ENCODE data around the gene NDUFAF8. TPM values are rescaled to one million over a fixed set of nuclear protein-coding genes. Genes with fewer than 3 reads are reported as not detected.
A peak's percentile ranks its signal among the peaks of the same experiment; 100 is the strongest.

Gene NDUFAF8
- total RNA-seq, 2 donors from 2014 or later: 30.6 to 37.0 TPM

DNA sequence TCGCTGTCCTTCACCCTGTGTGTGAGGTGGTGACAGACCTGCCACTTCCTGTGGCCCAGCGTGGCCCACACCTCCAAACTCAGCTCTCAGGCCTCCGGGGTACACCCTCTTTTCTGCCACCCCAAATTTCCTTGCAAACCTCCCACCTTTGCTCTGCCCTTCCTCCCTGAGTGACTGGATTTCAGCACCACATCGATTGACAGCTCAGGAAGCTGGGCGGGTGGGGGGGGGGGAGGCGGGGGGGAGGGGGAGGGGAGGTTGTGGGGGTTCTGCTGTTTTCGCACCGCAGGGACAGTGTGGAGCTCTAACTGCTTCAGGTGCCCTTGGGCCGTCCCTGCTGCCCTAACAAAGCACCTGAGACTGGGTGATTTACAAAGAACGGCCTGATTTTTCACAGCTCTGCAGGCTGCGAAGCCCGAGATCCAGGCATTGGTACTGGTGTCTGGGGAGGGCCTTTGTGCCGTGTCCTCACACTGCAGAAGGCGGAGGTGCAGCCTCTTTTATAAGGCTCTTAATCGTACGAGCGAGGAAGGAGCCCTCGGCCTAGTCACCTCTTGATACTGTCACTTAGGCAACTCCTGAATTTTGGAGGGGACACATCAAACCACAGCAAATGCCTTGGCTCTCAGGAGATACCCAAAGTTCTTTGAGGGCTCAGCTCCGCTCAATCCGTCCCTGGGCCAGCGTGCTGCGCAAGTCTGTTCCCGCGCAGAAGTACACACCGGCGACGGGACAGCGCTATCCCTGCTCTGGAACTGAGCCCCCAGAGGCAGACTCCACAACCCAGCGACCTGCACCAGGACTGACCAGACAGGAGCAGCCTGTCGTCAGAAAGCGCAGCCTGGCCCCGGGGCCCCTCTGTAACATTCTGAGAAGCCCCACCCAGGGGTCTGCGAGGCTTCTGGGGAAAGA is 3.6 kb downstream of the NDUFAF8 start:
- no peak for ATAC-seq
- Mint-ChIP-seq H3K36me3 (ENCODE audit: low read depth) (no peaks in the 10 kb centered on the region), H3K4me1 (peaks cover 22% of the 10 kb centered on the region), H3K27me3 (no peaks in the 10 kb centered on the region), H3K4me3 (peak overlapping the region; percentile 73), H3K27ac (no peak overlapping the region)
- no peaks in the 10 kb centered on the region for H3K9me3 ChIP-seq (ENCODE audit: control insufficient read depth, low read length, poor library complexity, severe bottlenecking)
- no peak for DNase-seq

DNA sequence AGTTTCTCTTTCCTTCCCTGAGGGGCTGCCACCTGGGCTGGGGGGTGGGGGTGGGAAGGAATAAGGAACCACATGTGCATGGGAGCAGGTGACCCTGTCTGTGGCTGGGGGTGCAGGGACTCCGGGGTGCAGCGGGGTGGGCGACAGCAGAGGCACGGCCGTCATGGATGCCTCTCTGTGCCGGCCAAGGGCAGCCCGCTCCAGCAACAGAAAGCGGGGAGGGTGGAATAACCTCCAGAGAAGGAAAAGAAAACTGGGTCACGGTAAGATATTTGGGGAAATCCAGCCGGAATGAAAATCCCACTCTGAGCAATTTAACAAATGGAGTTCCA is 4.2 kb downstream of the NDUFAF8 start:
- Mint-ChIP-seq H3K36me3 (ENCODE audit: low read depth) (no peaks in the 10 kb centered on the region), H3K27me3 (no peaks in the 10 kb centered on the region), H3K27ac (no peak overlapping the region), H3K4me1 (peaks cover 19% of the 10 kb centered on the region), H3K4me3 (no peak overlapping the region)
- no peak for ATAC-seq
- no peak for DNase-seq
- H3K9me3 ChIP-seq (ENCODE audit: control insufficient read depth, low read length, poor library complexity, severe bottlenecking): no peaks in the 10 kb centered on the region

DNA sequence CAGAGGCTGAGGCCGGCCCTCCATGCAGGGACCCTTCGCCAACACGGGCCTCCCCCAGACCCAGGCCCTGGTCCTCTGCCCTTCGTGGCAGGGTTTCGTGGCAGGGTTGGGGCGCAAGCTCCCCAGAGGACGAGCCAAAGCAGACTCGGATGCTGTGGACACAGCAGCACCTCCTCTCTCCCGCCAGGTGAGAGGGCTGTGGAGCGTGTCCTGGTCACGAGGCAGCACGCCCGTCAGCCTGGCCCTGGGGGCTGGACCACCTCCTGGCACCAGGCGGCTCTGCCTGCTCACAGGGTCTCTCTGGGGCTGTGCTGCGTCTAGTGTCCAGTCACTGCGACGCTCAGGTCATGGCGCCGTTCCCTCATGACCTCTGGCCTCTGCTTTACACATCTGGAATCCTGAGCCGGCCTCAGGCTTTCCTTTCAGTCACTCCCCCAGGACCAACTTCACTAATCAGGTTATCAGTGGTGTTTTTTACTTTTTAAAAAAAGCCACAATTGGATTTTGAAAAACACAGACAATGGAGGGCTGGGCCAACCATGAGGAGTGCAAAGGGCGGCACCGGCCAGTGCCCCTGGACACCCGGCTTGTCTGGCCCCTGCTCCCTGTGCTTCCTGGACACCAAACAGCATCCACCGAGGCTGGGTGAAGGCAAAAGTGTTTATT is 5.4 kb downstream of the NDUFAF8 start:
- ATAC-seq (no peak), DNase-seq (no peak)
- Mint-ChIP-seq H3K4me3 (no peak overlapping the region), H3K27ac (peak overlapping the region; percentile 16), H3K36me3 (ENCODE audit: low read depth) (no peaks in the 10 kb centered on the region), H3K4me1 (peaks cover 19% of the 10 kb centered on the region), H3K27me3 (no peaks in the 10 kb centered on the region)
- H3K9me3 ChIP-seq (ENCODE audit: control insufficient read depth, low read length, poor library complexity, severe bottlenecking): no peaks in the 10 kb centered on the region

DNA sequence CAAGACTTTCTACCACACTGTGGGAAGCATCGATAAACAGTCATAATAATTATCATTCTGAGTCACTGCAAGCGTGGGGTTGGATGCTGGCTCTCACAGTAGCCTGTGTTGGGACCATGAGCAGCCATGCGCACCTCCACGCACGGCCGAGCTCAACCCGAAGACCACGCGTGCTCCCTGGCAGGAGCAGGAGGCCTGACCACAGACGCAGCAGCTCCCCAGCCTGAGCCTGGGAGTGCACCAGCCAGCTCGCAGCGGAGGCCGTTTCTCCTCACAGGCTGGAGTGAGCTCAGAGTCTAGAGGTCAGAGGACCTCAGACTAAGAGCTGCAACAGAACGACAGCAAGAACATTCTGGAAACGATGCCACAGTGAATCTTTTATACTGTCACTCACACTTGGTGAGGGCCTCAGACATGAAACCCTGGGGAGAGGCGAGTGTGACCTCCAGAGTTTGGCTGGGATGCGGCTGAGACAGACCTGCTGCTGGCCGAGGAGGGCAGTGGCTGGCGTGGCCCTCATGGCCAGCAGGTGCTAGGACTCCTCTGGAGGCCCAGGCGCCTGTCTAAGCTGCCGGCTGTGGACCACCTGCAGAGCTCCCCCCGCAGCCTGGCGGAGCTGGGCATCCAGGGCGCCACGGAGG is 6.0 kb downstream of the NDUFAF8 start:
- H3K4me1 Mint-ChIP-seq: peaks cover 16% of the 10 kb centered on the region
- H3K27ac Mint-ChIP-seq: peak overlapping the region; percentile 16
- no peaks in the 10 kb centered on the region for H3K27me3 Mint-ChIP-seq
- no peaks in the 10 kb centered on the region for H3K9me3 ChIP-seq (ENCODE audit: control insufficient read depth, low read length, poor library complexity, severe bottlenecking)
- ATAC-seq: no peak
- DNase-seq: no peak
- H3K4me3 Mint-ChIP-seq: no peak overlapping the region
- no peaks in the 10 kb centered on the region for H3K36me3 Mint-ChIP-seq (ENCODE audit: low read depth)

DNA sequence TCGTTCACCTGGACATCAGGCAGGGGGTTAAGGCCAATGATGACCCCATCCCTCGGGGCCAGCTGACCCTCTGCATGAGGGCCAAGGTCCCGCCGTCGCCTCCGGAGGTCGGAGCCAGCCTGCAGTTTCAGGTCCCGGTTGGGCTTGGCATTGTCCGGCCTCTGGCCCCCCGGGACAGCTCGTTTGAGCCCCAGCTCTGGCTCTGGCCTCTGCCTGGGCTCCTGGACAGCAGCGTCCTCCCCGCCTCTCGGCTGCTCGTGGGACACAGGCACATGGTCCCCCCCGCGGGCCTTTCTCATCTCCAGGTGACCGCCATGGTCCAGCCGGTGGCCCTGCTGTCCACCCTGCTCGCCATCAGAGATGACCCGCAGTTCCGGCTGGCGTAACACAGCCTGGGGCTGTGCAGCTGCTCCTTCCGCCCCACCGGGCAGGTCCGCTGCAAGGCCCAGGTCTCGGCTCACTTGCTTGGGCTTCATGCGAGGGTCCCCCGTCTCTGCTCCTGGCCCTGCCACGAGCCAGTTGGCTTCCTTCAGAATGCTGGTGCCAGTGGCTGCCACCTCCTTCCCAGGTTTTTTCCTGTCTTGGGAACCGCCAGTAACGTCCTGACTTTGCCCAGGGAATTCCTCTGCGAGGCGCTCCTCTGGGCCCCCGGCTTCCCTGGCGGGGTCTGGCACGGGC is 6.7 kb downstream of the NDUFAF8 start:
- Mint-ChIP-seq H3K4me3 (no peak overlapping the region), H3K4me1 (peaks cover 14% of the 10 kb centered on the region), H3K27ac (no peak overlapping the region), H3K27me3 (no peaks in the 10 kb centered on the region), H3K36me3 (ENCODE audit: low read depth) (no peaks in the 10 kb centered on the region)
- no peaks in the 10 kb centered on the region for H3K9me3 ChIP-seq (ENCODE audit: control insufficient read depth, low read length, poor library complexity, severe bottlenecking)
- DNase-seq (no peak), ATAC-seq (no peak)

DNA sequence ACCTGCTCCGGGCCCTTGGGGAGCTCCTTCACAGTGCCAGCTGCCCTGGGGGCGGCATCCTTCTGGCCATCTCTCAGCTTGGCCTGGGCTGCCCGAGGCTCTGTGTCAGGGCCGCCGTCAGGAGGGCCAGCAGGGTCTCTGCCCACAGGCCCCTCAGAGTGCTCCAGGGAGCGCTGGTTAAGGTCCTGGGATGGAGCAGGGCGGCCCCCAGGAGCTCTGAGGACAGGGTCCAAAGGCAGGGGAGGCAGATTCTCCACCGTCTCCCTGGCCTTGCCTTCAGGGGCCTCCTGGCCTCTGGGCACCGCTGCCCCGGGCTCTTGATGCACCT is 7.2 kb downstream of the NDUFAF8 start:
- Mint-ChIP-seq H3K4me3 (no peak overlapping the region), H3K27me3 (no peaks in the 10 kb centered on the region)
- no peak for DNase-seq

DNA sequence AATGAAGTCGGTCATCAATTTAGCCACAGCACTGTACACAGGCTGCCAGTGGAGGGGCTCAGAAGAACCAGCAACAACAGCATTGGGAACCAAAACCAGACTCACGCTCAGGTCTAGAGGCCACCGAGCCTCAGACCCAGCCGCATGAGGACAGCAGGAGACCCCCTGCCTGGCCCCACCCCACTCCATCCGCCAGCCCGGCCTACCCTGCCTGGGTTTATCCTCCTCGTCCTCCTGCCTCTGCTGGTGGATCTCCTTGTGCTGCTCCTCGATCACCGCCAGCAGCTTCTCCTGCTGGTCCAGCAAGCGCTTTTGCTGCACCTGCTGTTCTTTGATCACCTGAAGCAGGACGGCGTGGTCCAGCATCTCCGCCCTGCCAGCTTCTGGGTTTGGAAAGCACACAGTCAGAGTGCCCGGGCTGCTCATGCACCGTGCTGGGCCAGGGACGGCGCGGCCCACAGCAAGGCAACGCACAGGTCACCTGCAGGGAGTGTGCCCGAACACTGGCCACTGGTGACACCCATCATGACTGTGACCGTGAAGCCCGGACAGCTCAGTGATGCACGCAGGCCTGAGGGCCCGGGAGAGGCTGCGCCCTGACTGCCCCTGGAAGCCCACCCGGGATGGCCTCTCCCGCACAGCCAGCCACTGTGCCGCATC is 7.7 kb downstream of the NDUFAF8 start:
- no peak for DNase-seq
- ATAC-seq: no peak
- H3K4me3 Mint-ChIP-seq: peak overlapping the region; percentile 57
- peak overlapping the region; percentile 24 for H3K27ac Mint-ChIP-seq
- H3K4me1 Mint-ChIP-seq: peaks cover 9% of the 10 kb centered on the region
- H3K27me3 Mint-ChIP-seq: no peaks in the 10 kb centered on the region
- H3K9me3 ChIP-seq (ENCODE audit: control insufficient read depth, low read length, poor library complexity, severe bottlenecking): no peaks in the 10 kb centered on the region
- no peaks in the 10 kb centered on the region for H3K36me3 Mint-ChIP-seq (ENCODE audit: low read depth)

More for the DNA sequence above, 7.2 kb downstream of the NDUFAF8 start:
- no peak for ATAC-seq
- Mint-ChIP-seq H3K27ac (no peak overlapping the region), H3K4me1 (peaks cover 13% of the 10 kb centered on the region), H3K36me3 (ENCODE audit: low read depth) (no peaks in the 10 kb centered on the region)
- H3K9me3 ChIP-seq (ENCODE audit: control insufficient read depth, low read length, poor library complexity, severe bottlenecking): no peaks in the 10 kb centered on the region

DNA sequence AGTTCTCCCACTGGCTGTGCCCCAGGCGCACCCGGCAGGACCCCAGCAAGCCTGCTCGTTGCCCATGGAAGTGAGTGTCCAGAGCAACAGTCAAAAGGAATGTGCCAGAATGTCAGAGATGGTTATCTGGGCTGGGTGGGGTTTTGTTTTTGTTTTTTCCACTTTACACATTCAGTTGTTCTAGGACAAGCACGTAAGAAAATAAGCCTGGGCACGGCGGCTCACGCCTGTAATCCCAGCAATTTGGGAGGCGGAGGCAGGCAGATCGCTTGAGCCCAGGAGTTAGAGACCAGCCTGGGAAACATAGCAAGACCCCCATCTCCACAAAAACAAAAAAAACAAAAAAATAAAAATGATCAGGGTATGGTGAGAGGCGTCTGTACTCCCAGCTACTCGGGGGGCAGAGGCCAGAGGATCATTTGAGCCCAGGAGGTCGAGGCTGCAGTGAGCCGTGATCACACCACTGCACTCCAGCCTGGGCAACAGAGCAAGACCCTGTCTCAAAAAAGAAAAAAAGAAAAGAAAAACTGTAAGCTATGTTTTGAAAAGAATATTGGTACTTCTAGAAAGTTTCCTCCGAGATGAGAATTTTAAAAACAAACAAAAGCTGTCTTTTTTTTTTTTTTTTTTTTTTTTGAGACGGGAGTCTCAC is 8.3 kb downstream of the NDUFAF8 start:
- no peaks in the 10 kb centered on the region for H3K36me3 Mint-ChIP-seq (ENCODE audit: low read depth)
- no peak for DNase-seq
- peak overlapping the region; percentile 24 for H3K27ac Mint-ChIP-seq
- peaks cover 7% of the 10 kb centered on the region for H3K4me1 Mint-ChIP-seq
- H3K4me3 Mint-ChIP-seq: no peak overlapping the region
- no peaks in the 10 kb centered on the region for H3K27me3 Mint-ChIP-seq
- H3K9me3 ChIP-seq (ENCODE audit: control insufficient read depth, low read length, poor library complexity, severe bottlenecking): no peaks in the 10 kb centered on the region
- ATAC-seq: no peak

DNA sequence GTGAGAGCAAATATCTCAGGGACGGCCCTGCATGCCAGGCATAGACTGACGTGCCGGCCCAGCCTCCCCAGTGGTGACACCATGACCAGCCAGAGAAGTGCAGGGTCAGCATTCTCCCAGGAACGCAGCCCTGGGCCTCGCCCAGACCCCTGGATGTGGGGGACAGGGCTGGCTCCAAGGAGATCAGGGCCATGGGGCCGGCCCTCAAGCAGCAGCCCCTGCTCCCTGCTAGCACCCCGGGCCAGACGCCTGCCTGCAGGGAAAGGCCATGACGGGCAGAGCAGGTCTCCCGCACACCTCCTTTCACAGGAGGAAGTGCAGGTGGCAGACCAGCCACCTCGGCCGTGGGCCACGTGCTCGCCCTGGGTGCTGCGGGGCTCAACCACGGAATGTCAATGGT is 9.5 kb downstream of the NDUFAF8 start:
- H3K36me3 Mint-ChIP-seq (ENCODE audit: low read depth): peaks cover 7% of the 10 kb centered on the region
- peaks cover 14% of the 10 kb centered on the region for H3K4me1 Mint-ChIP-seq
- H3K27ac Mint-ChIP-seq: no peak overlapping the region
- DNase-seq (no peak), ATAC-seq (no peak)
- no peaks in the 10 kb centered on the region for H3K27me3 Mint-ChIP-seq
- no peaks in the 10 kb centered on the region for H3K9me3 ChIP-seq (ENCODE audit: control insufficient read depth, low read length, poor library complexity, severe bottlenecking)
- H3K4me3 Mint-ChIP-seq: no peak overlapping the region

DNA sequence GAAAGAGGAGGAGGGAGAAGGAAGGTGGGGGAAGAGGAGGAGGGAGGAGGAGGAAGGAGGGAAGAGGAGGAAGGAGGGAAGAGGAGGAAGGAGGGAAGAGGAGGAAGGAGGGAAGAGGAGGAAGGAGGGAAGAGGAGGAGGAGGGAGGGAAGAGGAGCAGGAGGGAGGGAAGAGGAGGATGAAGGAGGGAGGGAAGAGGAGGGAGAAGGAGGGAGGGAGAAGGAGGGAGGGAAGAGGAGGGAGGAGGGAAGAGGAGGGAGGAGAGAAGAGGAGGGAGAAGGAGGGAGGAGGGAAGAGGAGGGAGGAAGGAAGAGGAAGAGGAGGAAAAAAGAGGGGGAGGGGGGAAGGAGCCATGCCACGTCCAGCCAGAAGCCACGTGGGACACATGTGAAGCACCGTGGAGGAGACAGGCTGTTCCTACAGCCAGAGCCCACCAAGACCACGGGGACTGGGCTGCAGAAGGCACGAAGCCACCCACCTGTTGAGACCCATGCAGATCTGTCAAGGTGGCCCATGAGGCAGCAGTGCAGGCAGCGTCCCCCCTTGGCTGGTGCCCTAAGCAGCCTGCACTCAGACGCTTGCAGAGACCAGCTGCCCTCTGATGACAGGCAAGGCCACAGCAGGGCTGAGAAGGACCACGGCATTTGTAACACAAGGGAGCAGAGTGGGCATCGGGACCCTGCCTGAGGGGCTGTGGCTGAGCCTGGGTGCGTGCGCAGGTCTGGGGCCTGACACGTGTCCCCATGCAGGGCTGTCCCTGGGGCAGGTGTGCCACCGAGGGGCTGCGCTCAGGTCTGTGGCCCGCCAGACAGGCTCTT is 10.3 kb downstream of the NDUFAF8 start:
- H3K27me3 Mint-ChIP-seq: no peaks in the 10 kb centered on the region
- no peaks in the 10 kb centered on the region for H3K9me3 ChIP-seq (ENCODE audit: control insufficient read depth, low read length, poor library complexity, severe bottlenecking)
- H3K4me1 Mint-ChIP-seq: peaks cover 19% of the 10 kb centered on the region
- H3K36me3 Mint-ChIP-seq (ENCODE audit: low read depth): peaks cover 7% of the 10 kb centered on the region
- DNase-seq (no peak), ATAC-seq (no peak)
- H3K4me3 Mint-ChIP-seq: no peak overlapping the region
- no peak overlapping the region for H3K27ac Mint-ChIP-seq

DNA sequence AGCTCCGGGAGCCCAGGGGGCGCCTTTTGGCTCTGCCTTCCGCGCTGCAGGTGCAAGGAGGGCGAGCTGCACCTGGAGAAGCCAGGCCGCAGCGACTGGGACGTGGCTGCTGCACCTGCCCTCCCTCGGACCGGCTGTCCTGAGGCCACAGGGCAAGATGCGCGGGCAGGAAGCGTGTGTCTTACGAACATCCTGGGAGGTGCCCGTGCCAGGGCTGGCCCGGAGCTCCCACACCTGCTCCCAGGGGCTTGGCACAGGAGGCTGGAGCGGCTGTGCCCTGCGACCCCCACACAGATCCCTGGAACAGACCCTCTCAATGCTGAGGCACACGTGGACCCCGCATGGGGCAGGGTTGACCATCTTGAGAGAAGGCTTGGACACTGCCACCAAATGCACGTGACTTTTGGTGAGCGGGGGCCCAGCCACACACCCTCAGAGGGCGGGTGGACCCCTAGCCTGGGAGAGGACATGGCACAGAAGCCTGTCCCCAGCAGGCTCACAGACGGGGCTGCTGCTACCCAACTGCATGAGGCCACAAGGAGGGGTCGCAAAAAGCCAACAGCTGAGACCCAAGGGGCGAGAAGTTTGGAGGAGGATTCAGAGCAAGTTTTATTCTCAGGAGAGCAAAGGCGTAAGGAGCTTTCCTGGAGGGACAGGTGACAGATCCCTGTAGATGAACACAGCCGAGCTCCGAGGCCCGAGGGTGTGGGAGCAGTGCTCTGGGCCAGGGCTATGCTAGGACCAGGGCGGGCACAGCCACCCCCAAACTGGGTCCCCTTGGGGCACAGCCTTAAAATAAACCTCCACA is 11.4 kb downstream of the NDUFAF8 start:
- Mint-ChIP-seq H3K27ac (no peak overlapping the region), H3K4me3 (no peak overlapping the region), H3K4me1 (peaks cover 16% of the 10 kb centered on the region), H3K36me3 (ENCODE audit: low read depth) (peaks cover 7% of the 10 kb centered on the region), H3K27me3 (no peaks in the 10 kb centered on the region)
- H3K9me3 ChIP-seq (ENCODE audit: control insufficient read depth, low read length, poor library complexity, severe bottlenecking): no peaks in the 10 kb centered on the region
- DNase-seq (no peak), ATAC-seq (no peak)
